Natural killer cell (primary cell): ENCODE data around the gene GGT1. TPM values are rescaled to one million over a fixed set of nuclear protein-coding genes. Genes with fewer than 3 reads are reported as not detected.

ENCODE experiments used
- ATAC-seq, 3 donors: fragments of 150-1000 bp in 2 of 3; fragments of 200-7000 bp in 1 of 3; cut with Tn5 transposase; 1 replicate in 1 of 3; 2 replicates in 2 of 3; pipeline ENCODE4 v1.10.0; 2021; ENCODE audit warnings: mild to moderate bottlenecking in 2 of 3, moderate library complexity in 2 of 3
- DNase-seq, 2 donors: peaks; one replicate each; pipeline versions ENCODE4 v3.0.0 to v3.0.0-alpha.2; 2013 to 2021; ENCODE audit warnings: mixed read lengths in 1 of 2
- H3K27ac ChIP-seq: one replicate; pipeline ENCODE4 v1.5.1; 2013; ENCODE audit warnings: mild to moderate bottlenecking, low read length
- H3K27me3 ChIP-seq: one replicate; pipeline ENCODE4 v1.6.1; 2013; ENCODE audit warnings: low read length; ENCODE audit not compliant: control insufficient read depth, insufficient read depth
- H3K36me3 ChIP-seq: one replicate; pipeline ENCODE4 v1.6.1; 2013; ENCODE audit warnings: low read length; ENCODE audit not compliant: control insufficient read depth, insufficient read depth
- H3K4me1 ChIP-seq: one replicate; pipeline ENCODE4 v1.6.1; 2013; ENCODE audit warnings: low read length; ENCODE audit not compliant: control insufficient read depth, insufficient read depth
- H3K4me3 ChIP-seq: one replicate; pipeline ENCODE4 v1.5.1; 2013; ENCODE audit warnings: low read length
- H3K9me3 ChIP-seq: one replicate; pipeline ENCODE4 v1.6.1; 2013; ENCODE audit warnings: low read length; ENCODE audit not compliant: control insufficient read depth, insufficient read depth
- H3K27ac Mint-ChIP-seq, 2 donors: one replicate each; pipeline ENCODE4 v1.8.0; 2022; ENCODE audit warnings: mild to moderate bottlenecking in 2 of 2, mixed read lengths in 2 of 2, moderate library complexity in 1 of 2
- H3K27me3 Mint-ChIP-seq, 2 donors: one replicate each; pipeline ENCODE4 v1.8.0; 2022; ENCODE audit warnings: low read depth in 2 of 2, mixed read lengths in 2 of 2
- H3K36me3 Mint-ChIP-seq: one replicate; pipeline ENCODE4 v1.8.0; 2022; ENCODE audit warnings: mixed read lengths
- H3K4me1 Mint-ChIP-seq, 2 donors: one replicate each; pipeline ENCODE4 v1.8.0; 2022; ENCODE audit warnings: mixed read lengths in 2 of 2
- H3K4me3 Mint-ChIP-seq: one replicate; pipeline ENCODE4 v1.8.0; 2022; ENCODE audit warnings: mild to moderate bottlenecking, moderate library complexity, mixed read lengths
- H3K9me3 Mint-ChIP-seq, 2 donors: one replicate each; pipeline ENCODE4 v1.8.0; 2022; ENCODE audit warnings: mixed read lengths in 2 of 2
- CTCF ChIP-seq: fragments of 200-600 bp; IDR thresholded peaks from one replicate; pipeline ENCODE4 v1.8.0; 2022; ENCODE audit warnings: antibody characterized with exemption
- WGBS: methylation state at CpG from one replicate; pipeline ENCODE4 v1.1.7; 2013; ENCODE audit warnings: missing lambda C conversion rate; ENCODE audit not compliant: insufficient coverage; 5-methylcytosine and 5-hydroxymethylcytosine counted together
- intact Hi-C: fragments of 100-400 bp; cut with micrococcal nuclease; formaldehyde crosslinking; loops from one replicate; pipeline ENCODE4 v1.14.2; 2022
- total RNA-seq, 4 donors: library from RNA; stranded (reverse); fragments of 120-200 nt in 1 of 4; gene quantifications; one replicate each; pipeline versions ENCODE4 v1.2.3 to v1.2.4, GENCODE V29; 2013 to 2022

The GGT1 gene
- total RNA-seq, 3 donors from 2014 or later (not counting 1 experiment from before 2014, with no cell fraction given), result 4.0 to 11.9 (median 7.0) TPM

- no peaks in the 10 kb centered on the region for H3K36me3 Mint-ChIP-seq
- no peak overlapping the region for H3K4me3 Mint-ChIP-seq
- Histone ChIP-seq H3K36me3 (peaks cover 10% of the 10 kb centered on the region), H3K27me3 (no peaks in the 10 kb centered on the region), H3K4me3 (no peak overlapping the region), H3K4me1 (no peaks in the 10 kb centered on the region), H3K27ac (no peak overlapping the region), H3K9me3 (no peaks in the 10 kb centered on the region)
- intact Hi-C loops, result no loop called here
- ATAC-seq (no peak), DNase-seq (no peak)
- H3K27me3 Mint-ChIP-seq, result no peaks in the 10 kb centered on the region
- WGBS, result 90% methylated on average over 7 of the region's 8 CpGs
- no peaks in the 10 kb centered on the region for H3K4me1 Mint-ChIP-seq
- H3K9me3 Mint-ChIP-seq, result no peaks in the 10 kb centered on the region
- no peak for TF ChIP-seq CTCF
- peak overlapping the region; percentile 13 to 38 for H3K27ac Mint-ChIP-seq
These were observed 24.4 kb upstream of the GGT1 start for GRCh38 chr22:24578355-24579257.

GRCh38 chr22:24579258-24579601 lies 23.8 kb upstream of the GGT1 start:
- H3K36me3 Mint-ChIP-seq, result no peaks in the 10 kb centered on the region
- intact Hi-C loops, result no loop called here
- no peak for ATAC-seq
- Histone ChIP-seq H3K9me3 (no peaks in the 10 kb centered on the region), H3K27ac (no peak overlapping the region), H3K4me1 (no peaks in the 10 kb centered on the region), H3K27me3 (no peaks in the 10 kb centered on the region), H3K4me3 (no peak overlapping the region), H3K36me3 (peaks cover 4% of the 10 kb centered on the region)
- H3K4me1 Mint-ChIP-seq, result no peaks in the 10 kb centered on the region
- H3K4me3 Mint-ChIP-seq, result no peak overlapping the region
- TF ChIP-seq CTCF, result no peak
- no peaks in the 10 kb centered on the region for H3K27me3 Mint-ChIP-seq
- H3K27ac Mint-ChIP-seq, result peak overlapping the region; percentile 13 to 38
- no CpG with 5 or more reads among the region's 1 CpG for WGBS
- no peak for DNase-seq
- H3K9me3 Mint-ChIP-seq, result no peaks in the 10 kb centered on the region

- H3K27me3 Mint-ChIP-seq, result no peaks in the 10 kb centered on the region
- H3K4me3 ChIP-seq, result no peak overlapping the region
- no peak overlapping the region for H3K27ac ChIP-seq
- ATAC-seq (no peak), DNase-seq (no peak)
- H3K9me3 Mint-ChIP-seq, result no peaks in the 10 kb centered on the region
- H3K36me3 ChIP-seq, result peaks cover 2% of the 10 kb centered on the region
- intact Hi-C loops, result no loop called here
- H3K9me3 ChIP-seq, result no peaks in the 10 kb centered on the region
- no peaks in the 10 kb centered on the region for H3K27me3 ChIP-seq
- H3K4me3 Mint-ChIP-seq, result no peak overlapping the region
- TF ChIP-seq CTCF, result no peak
- no peaks in the 10 kb centered on the region for H3K4me1 ChIP-seq
- no peaks in the 10 kb centered on the region for H3K4me1 Mint-ChIP-seq
- 100% methylated on average over 1 of the region's 2 CpGs for WGBS
- no peaks in the 10 kb centered on the region for H3K36me3 Mint-ChIP-seq
- no peak overlapping the region for H3K27ac Mint-ChIP-seq
These were observed 22.7 kb upstream of the GGT1 start for GRCh38 chr22:24580276-24580675.
